ENCODE measurements around the gene EPB41L5.
"Not testable (repeated sequence)": the region's sequence is repeated elsewhere in the genome, so short reads cannot be mapped to it uniquely, and the experiment has no call there.

Gene EPB41L5

GRCh38 chr2:120012771-120013596 lies at the start of gene EPB41L5:
Gene EPB41L5 (plus strand): TSS chr2:120013077. CDS start chr2:120019085, 6,008 bp downstream.
- DNase-seq = peak; percentile 93

GRCh38 chr2:119981896-119982295 lies 31.0 kb upstream of the EPB41L5 start:
- no peak for DNase-seq

- DNase-seq = no peak
These were observed 30.4 kb upstream of the EPB41L5 start for GRCh38 chr2:119982506-119982905.

- no peak for DNase-seq
These were observed 29.8 kb upstream of the EPB41L5 start for GRCh38 chr2:119983108-119983507.

- DNase-seq = no peak
These were observed 16.7 kb upstream of the EPB41L5 start for GRCh38 chr2:119996148-119996547.

- not testable (repeated sequence) for DNase-seq
These were observed 15.7 kb upstream of the EPB41L5 start for GRCh38 chr2:119996896-119997891.

- DNase-seq = no peak
These were observed 11.4 kb upstream of the EPB41L5 start for GRCh38 chr2:120001471-120001870.

- DNase-seq = no peak
These were observed 8.6 kb upstream of the EPB41L5 start for GRCh38 chr2:120004254-120004653.

GRCh38 chr2:120005834-120006521 lies 6.9 kb upstream of the EPB41L5 start:
- no peak for DNase-seq

GRCh38 chr2:120007851-120008250 lies 5.0 kb upstream of the EPB41L5 start:
- DNase-seq = no peak

GRCh38 chr2:120012363-120012762 lies 514 bp upstream of the EPB41L5 start:
- DNase-seq = no peak

GRCh38 chr2:120013597-120014223 lies 833 bp downstream of the EPB41L5 start:
- DNase-seq = no peak

- no peak for DNase-seq
These were observed 1.5 kb downstream of the EPB41L5 start for GRCh38 chr2:120014226-120014980.

- DNase-seq = no peak
These were observed 3.9 kb downstream of the EPB41L5 start for GRCh38 chr2:120016800-120017199.

- DNase-seq = no peak
These were observed 4.3 kb downstream of the EPB41L5 start for GRCh38 chr2:120017201-120017600.

GRCh38 chr2:120018549-120018948 lies 5.7 kb downstream of the EPB41L5 start:
- no peak for DNase-seq

GRCh38 chr2:120020554-120020953 lies 7.7 kb downstream of the EPB41L5 start:
- DNase-seq = no peak

- not testable (repeated sequence) for DNase-seq
These were observed 9.6 kb downstream of the EPB41L5 start for GRCh38 chr2:120022505-120022904.

- no peak for DNase-seq
These were observed 14.0 kb downstream of the EPB41L5 start for GRCh38 chr2:120026890-120027289.

GRCh38 chr2:120028795-120029194 lies 15.9 kb downstream of the EPB41L5 start:
- DNase-seq = no peak

Data from activated CD8-positive, alpha-beta memory T cell treated with anti-CD3 and anti-CD28 coated beads for 24 hours (primary cell).